HEK293 (cell line): Measurements from ENCODE around the gene BORCS5.

Experiments used
- BCL11A ChIP-seq: fragments of 450-650 bp; formaldehyde crosslinking; IDR thresholded peaks from 2 replicates; pipeline ENCODE4 v1.5.1; 2016; ENCODE audit warnings: low read depth, missing biosample characterization, missing genetic modification characterization
- CTCF ChIP-seq: fragments of 450-650 bp; formaldehyde crosslinking; IDR thresholded peaks from 2 replicates; pipeline ENCODE4 v1.5.1; 2016; ENCODE audit warnings: missing biosample characterization, missing genetic modification characterization
- KLF10 ChIP-seq: fragments of 450-650 bp; IDR thresholded peaks from 2 replicates; pipeline ENCODE4 v1.5.1; 2018; ENCODE audit warnings: missing biosample characterization, mild to moderate bottlenecking, missing genetic modification characterization
- REST ChIP-seq: fragments of 450-650 bp; formaldehyde crosslinking; IDR thresholded peaks from 2 replicates; pipeline ENCODE4 v1.5.1; 2016; ENCODE audit warnings: missing biosample characterization, missing genetic modification characterization
- ZBTB20 ChIP-seq: fragments of 450-650 bp; formaldehyde crosslinking; IDR thresholded peaks from 2 replicates; pipeline ENCODE4 v1.5.1; 2016; ENCODE audit warnings: missing biosample characterization, missing genetic modification characterization
- ZNF747 ChIP-seq: fragments of 450-650 bp; formaldehyde crosslinking; IDR thresholded peaks from 2 replicates; pipeline ENCODE4 v1.5.1; 2016; ENCODE audit warnings: missing biosample characterization, missing genetic modification characterization

GRCh38 chr12:12353807-12354206, 3.1 kb upstream of the BORCS5 start:
- TF ChIP-seq BCL11A (no peak), CTCF (no peak), ZNF747 (tag by site-specific recombination) (no peak), KLF10 (no peak), REST (tag by site-specific recombination) (no peak), ZBTB20 (tag by site-specific recombination) (no peak)
